ENCODE data around the gene GK. TPM values are rescaled to one million over a fixed set of nuclear protein-coding genes. Genes with fewer than 3 reads are reported as not detected.

The GK gene
- total RNA-seq, 1 experiment from 2014 or later: 7.5 TPM

- Mint-ChIP-seq H3K27me3 (ENCODE audit: low read depth) (no peaks in the 10 kb centered on the region), H3K4me1 (peaks cover 34% of the 10 kb centered on the region), H3K9me3 (no peaks in the 10 kb centered on the region), H3K4me3 (no peak overlapping the region), H3K27ac (no peak overlapping the region), H3K36me3 (no peaks in the 10 kb centered on the region)
- ATAC-seq (no peak), DNase-seq (ENCODE audit: low spot score) (no peak)
- ChIA-PET POLR2A (no interaction called here), CTCF (no interaction called here)
- TF ChIP-seq USF2 (CRISPR knock-in tag; IDR thresholded peaks at IDR 0.05): no peak
- TF ChIP-seq ZNF423 (CRISPR knock-in tag; IDR thresholded peaks at IDR 0.05): no peak
- TF ChIP-seq NFYB (CRISPR knock-in tag; conservative IDR thresholded peaks at IDR 0.05; ENCODE audit: low read depth): no peak
- no peak for TF ChIP-seq PRRX2 (CRISPR knock-in tag; IDR thresholded peaks at IDR 0.05)
- no peak for TF ChIP-seq ATF6 (CRISPR knock-in tag; IDR thresholded peaks at IDR 0.05)
- no peak for TF ChIP-seq ZNF416 (CRISPR knock-in tag; IDR thresholded peaks at IDR 0.05)
Measured at GRCh38 chrX:30693999-30694650, 40.9 kb downstream of the GK start.

- ChIA-PET POLR2A (no interaction called here), CTCF (no interaction called here)
- ATAC-seq: no peak
- Mint-ChIP-seq H3K4me1 (no peaks in the 10 kb centered on the region), H3K4me3 (no peak overlapping the region), H3K27me3 (ENCODE audit: low read depth) (no peaks in the 10 kb centered on the region), H3K27ac (no peak overlapping the region), H3K9me3 (no peaks in the 10 kb centered on the region), H3K36me3 (no peaks in the 10 kb centered on the region)
- TF ChIP-seq ATF3 (CRISPR knock-in tag; conservative IDR thresholded peaks at IDR 0.05): no peak
- no peak for TF ChIP-seq CREB1 (CRISPR knock-in tag; IDR thresholded peaks at IDR 0.05)
- no peak for DNase-seq (ENCODE audit: low spot score)
Measured at GRCh38 chrX:30702736-30703135, 49.5 kb downstream of the GK start.

- H3K27ac Mint-ChIP-seq: no peak overlapping the region
- no peak for DNase-seq (ENCODE audit: low spot score)
- no peaks in the 10 kb centered on the region for H3K4me1 Mint-ChIP-seq
- ATAC-seq: no peak
- ChIA-PET CTCF (interaction anchor here (1.1 kb wide), 1 partner anchor 30 kb away, joined by 3 read pairs; no protein-coding TSS in a partner anchor), POLR2A (no interaction called here)
- TF ChIP-seq JAZF1 (CRISPR knock-in tag; IDR thresholded peaks at IDR 0.05): no peak
- no peak for TF ChIP-seq ELF4 (CRISPR knock-in tag; IDR thresholded peaks at IDR 0.05; ENCODE audit: low read depth)
- no peak for TF ChIP-seq ZNF425 (CRISPR knock-in tag; conservative IDR thresholded peaks at IDR 0.05)
- TF ChIP-seq CREB1 (CRISPR knock-in tag; IDR thresholded peaks at IDR 0.05): no peak
- TF ChIP-seq ZNF263 (CRISPR knock-in tag; IDR thresholded peaks at IDR 0.05; ENCODE audit: low read depth): no peak
- no peak for TF ChIP-seq ZNF121 (CRISPR knock-in tag; IDR thresholded peaks at IDR 0.05)
- no peak for TF ChIP-seq MYBL2 (CRISPR knock-in tag; IDR thresholded peaks at IDR 0.05)
- TF ChIP-seq TCF7 (CRISPR knock-in tag; IDR thresholded peaks at IDR 0.05; ENCODE audit: low read depth): no peak
- H3K9me3 Mint-ChIP-seq: no peaks in the 10 kb centered on the region
- no peaks in the 10 kb centered on the region for H3K36me3 Mint-ChIP-seq
- H3K4me3 Mint-ChIP-seq: no peak overlapping the region
- no peaks in the 10 kb centered on the region for H3K27me3 Mint-ChIP-seq (ENCODE audit: low read depth)
Measured at GRCh38 chrX:30706216-30706775, 53.1 kb downstream of the GK start.
